NCI-H187 treated with DMSO at 0.1 percent for 48 hours (cell line): ENCODE data around the gene GRAMD2B.

Experiments
- DNase-seq: peaks from one replicate; lab custom pipeline; 2025; lab: John Stamatoyannopoulos, UW

The GRAMD2B gene

GRCh38 chr5:126480824-126481223 is 57.6 kb downstream of the GRAMD2B start:
- DNase-seq = no peak

- DNase-seq = no peak
Observed at GRCh38 chr5:126481243-126481642, 58.0 kb downstream of the GRAMD2B start.

- no peak for DNase-seq
Observed at GRCh38 chr5:126482591-126482990, 59.4 kb downstream of the GRAMD2B start.

- no peak for DNase-seq
Observed at GRCh38 chr5:126483156-126483555, 59.9 kb downstream of the GRAMD2B start.

GRCh38 chr5:126484253-126484652 is 61.0 kb downstream of the GRAMD2B start:
- DNase-seq = no peak

GRCh38 chr5:126486332-126486731 is 63.1 kb downstream of the GRAMD2B start:
- DNase-seq = no peak

GRCh38 chr5:126487596-126487995 is 64.4 kb downstream of the GRAMD2B start:
- DNase-seq = no peak

GRCh38 chr5:126488443-126489065 is 65.3 kb downstream of the GRAMD2B start:
- DNase-seq = no peak

- DNase-seq = no peak
Observed at GRCh38 chr5:126490167-126490940, 67.1 kb downstream of the GRAMD2B start.

- no peak for DNase-seq
Observed at GRCh38 chr5:126492939-126493338, 69.7 kb downstream of the GRAMD2B start.

- DNase-seq = no peak
Observed at GRCh38 chr5:126494393-126494792, 71.2 kb downstream of the GRAMD2B start.

GRCh38 chr5:126497506-126497905 is 74.3 kb downstream of the GRAMD2B start:
- DNase-seq = no peak

- DNase-seq = no peak
Observed at GRCh38 chr5:126499278-126499677, 76.1 kb downstream of the GRAMD2B start.

GRCh38 chr5:126499853-126500342 is 76.7 kb downstream of the GRAMD2B start:
- DNase-seq = no peak

GRCh38 chr5:126501448-126501847 is 78.2 kb downstream of the GRAMD2B start:
- no peak for DNase-seq

- DNase-seq = no peak
Observed at GRCh38 chr5:126503602-126504104, 80.4 kb downstream of the GRAMD2B start.

- no peak for DNase-seq
Observed at GRCh38 chr5:126506079-126506478, 82.9 kb downstream of the GRAMD2B start.

GRCh38 chr5:126508251-126508961 is 85.2 kb downstream of the GRAMD2B start:
- no peak for DNase-seq

- no peak for DNase-seq
Observed at GRCh38 chr5:126508962-126509279, 85.7 kb downstream of the GRAMD2B start.

- no peak for DNase-seq
Observed at GRCh38 chr5:126509339-126509738, 86.1 kb downstream of the GRAMD2B start.

GRCh38 chr5:126511961-126512360 is 88.8 kb downstream of the GRAMD2B start:
- DNase-seq = no peak

- no peak for DNase-seq
Observed at GRCh38 chr5:126512451-126512850, 89.2 kb downstream of the GRAMD2B start.

- no peak for DNase-seq
Observed at GRCh38 chr5:126513302-126513701, 90.1 kb downstream of the GRAMD2B start.
